Liver (tissue), 9 donors: Measurements from ENCODE around the gene CNOT10. TPM values are rescaled to one million over a fixed set of nuclear protein-coding genes. Genes with fewer than 3 reads are reported as not detected.

ENCODE experiments used
- DNase-seq: peaks from one replicate; pipeline ENCODE4 v3.0.0-alpha.2; 2017; ENCODE audit warnings: low spot score
- H3K27ac ChIP-seq, 2 donors: one replicate each; pipeline ENCODE4 v1.7.0; 2013; ENCODE audit warnings: inconsistent platforms in 2 of 2, low read length in 2 of 2, control low read depth in 1 of 2, low read depth in 1 of 2, mild to moderate bottlenecking in 1 of 2
- H3K27me3 ChIP-seq, 4 donors: one replicate each; pipeline versions ENCODE4 v1.6.1 to v1.7.0; 2013; ENCODE audit warnings: low read length in 3 of 4, inconsistent platforms in 1 of 4, mild to moderate bottlenecking in 1 of 4, moderate library complexity in 1 of 4; ENCODE audit not compliant: control insufficient read depth in 4 of 4, insufficient read depth in 4 of 4
- H3K36me3 ChIP-seq, 4 donors: one replicate each; pipeline versions ENCODE4 v1.6.1 to v1.7.0; 2013; ENCODE audit warnings: low read length in 3 of 4, mild to moderate bottlenecking in 3 of 4, low read depth in 1 of 4, moderate library complexity in 1 of 4; ENCODE audit not compliant: control insufficient read depth in 4 of 4, insufficient read depth in 3 of 4
- H3K4me1 ChIP-seq, 4 donors: one replicate each; pipeline versions ENCODE4 v1.6.1 to v1.7.0; 2013; ENCODE audit warnings: low read length in 3 of 4, mild to moderate bottlenecking in 3 of 4, moderate library complexity in 1 of 4; ENCODE audit not compliant: control insufficient read depth in 4 of 4, insufficient read depth in 4 of 4
- H3K4me3 ChIP-seq, 3 donors: one replicate each; pipeline versions ENCODE4 v1.6.1 to v1.7.0; 2013; ENCODE audit warnings: low read length in 3 of 3, control low read depth in 1 of 3, low read depth in 1 of 3, mild to moderate bottlenecking in 1 of 3
- H3K9ac ChIP-seq, 2 donors: one replicate each; pipeline ENCODE4 v1.7.0; 2013; ENCODE audit warnings: low read length in 2 of 2, mild to moderate bottlenecking in 2 of 2, moderate library complexity in 2 of 2, control low read depth in 1 of 2, low read depth in 1 of 2
- H3K9me3 ChIP-seq, 4 donors: one replicate each; pipeline versions ENCODE4 v1.6.1 to v1.7.0; 2013; ENCODE audit warnings: low read length in 3 of 4; ENCODE audit not compliant: control insufficient read depth in 4 of 4
- ATF3 ChIP-seq: IDR thresholded peaks from 2 replicates; pipeline ENCODE4 v1.6.1; 2016; ENCODE audit warnings: antibody characterized with exemption
- CTCF ChIP-seq: fragments of 150-350 bp; IDR thresholded peaks from 2 replicates; pipeline ENCODE4 v1.5.1; 2017; ENCODE audit warnings: improper control_type of control experiment, low read depth, low read length; ENCODE audit not compliant: missing input control
- EGR1 ChIP-seq, 2 donors: IDR thresholded peaks; 2 replicates each; pipeline ENCODE4 v1.6.1; 2016 to 2018; ENCODE audit warnings: antibody characterized with exemption in 2 of 2, low read depth in 2 of 2
- FOXA1 ChIP-seq: IDR thresholded peaks from 2 replicates; pipeline ENCODE4 v1.6.1; 2016; ENCODE audit warnings: antibody characterized with exemption
- FOXA2 ChIP-seq: IDR thresholded peaks from 2 replicates; pipeline ENCODE4 v1.6.1; 2016; ENCODE audit warnings: antibody characterized with exemption
- GABPA ChIP-seq, 2 donors: IDR thresholded peaks in 1 of 2; conservative IDR thresholded peaks in 1 of 2; 2 replicates each; pipeline ENCODE4 v1.6.1; 2016; ENCODE audit warnings: antibody characterized with exemption in 2 of 2, mild to moderate bottlenecking in 1 of 2, moderate library complexity in 1 of 2
- HNF4A ChIP-seq, 2 donors: conservative IDR thresholded peaks; 2 replicates each; pipeline ENCODE4 v1.6.1; 2016; ENCODE audit warnings: antibody characterized with exemption in 2 of 2, mild to moderate bottlenecking in 2 of 2
- HNF4G ChIP-seq: IDR thresholded peaks from 2 replicates; pipeline ENCODE4 v1.6.1; 2016; ENCODE audit warnings: antibody characterized with exemption
- JUND ChIP-seq, 2 donors: IDR thresholded peaks; 2 replicates each; pipeline ENCODE4 v1.6.1; 2016; ENCODE audit warnings: antibody characterized with exemption in 2 of 2
- MAX ChIP-seq: IDR thresholded peaks from 2 replicates; pipeline ENCODE4 v1.6.1; 2016; ENCODE audit warnings: antibody characterized with exemption
- NR2F2 ChIP-seq: IDR thresholded peaks from 2 replicates; pipeline ENCODE4 v1.6.1; 2016; ENCODE audit warnings: antibody characterized with exemption
- RAD21 ChIP-seq, 2 donors: IDR thresholded peaks; 2 replicates each; pipeline ENCODE4 v1.6.1; 2016; ENCODE audit warnings: antibody characterized with exemption in 2 of 2, mild to moderate bottlenecking in 2 of 2
- REST ChIP-seq: IDR thresholded peaks from 2 replicates; pipeline ENCODE4 v1.6.1; 2016; ENCODE audit warnings: antibody characterized with exemption, mild to moderate bottlenecking
- RXRA ChIP-seq, 2 donors: IDR thresholded peaks; 2 replicates each; pipeline ENCODE4 v1.6.1; 2017 to 2018; ENCODE audit warnings: antibody characterized with exemption in 2 of 2, mild to moderate bottlenecking in 1 of 2
- SP1 ChIP-seq: IDR thresholded peaks from 2 replicates; pipeline ENCODE4 v1.6.1; 2018; ENCODE audit warnings: antibody characterized with exemption, mild to moderate bottlenecking
- TAF1 ChIP-seq: conservative IDR thresholded peaks from 2 replicates; pipeline ENCODE4 v1.6.1; 2016; ENCODE audit warnings: antibody characterized with exemption, mild to moderate bottlenecking
- YY1 ChIP-seq: IDR thresholded peaks from 2 replicates; pipeline ENCODE4 v1.6.1; 2016; ENCODE audit warnings: antibody characterized with exemption, mild to moderate bottlenecking
- WGBS: extraction: QIAGEN DNeasy Blood & Tissue Kit; methylation state at CpG from one replicate; pipeline ENCODE4 v1.1.7; 2013; 5-methylcytosine and 5-hydroxymethylcytosine counted together
- polyA plus RNA-seq, 2 donors: library from polyadenylated mRNA; stranded (reverse) in 1 of 2; unstranded in 1 of 2; fragments of 200-250 nt in 1 of 2; fragments of >200 nt in 1 of 2; fragmentation: Nextera tagmentation in 1 of 2; extraction: Ambion mirVana in 1 of 2; gene quantifications; one replicate each; pipeline versions ENCODE4 v1.2.1 to v1.2.3, GENCODE V29; 2013 to 2015
- total RNA-seq, 2 donors: library from RNA; depleted of rRNA; stranded (reverse); fragments of >200 nt; gene quantifications; one replicate each; pipeline ENCODE4 v1.2.3, GENCODE V29; 2014
- donor health status: healthy.
- donor health status: healthy.
- donor health status: healthy.
- donor health status: healthy.
- donor health status: healthy.

CNOT10 gene
- total and polyA plus RNA-seq, 4 donors, result 6.7 to 19.6 (median 11.1) TPM

- DNase-seq, result no peak
- no peak overlapping the region for H3K9ac ChIP-seq
- no peak for TF ChIP-seq FOXA2
- TF ChIP-seq RXRA (IDR thresholded peaks at IDR 0.05), result no peak
- no peak for TF ChIP-seq ATF3
- no peak for TF ChIP-seq YY1
- TF ChIP-seq JUND (IDR thresholded peaks at IDR 0.05), result no peak
- TF ChIP-seq GABPA (IDR thresholded peaks at IDR 0.05 in 1 of 2, conservative IDR thresholded peaks at IDR 0.05 in 1 of 2), result no peak
- no peak for TF ChIP-seq EGR1 (IDR thresholded peaks at IDR 0.05; ENCODE audit: low read depth in 2 of 2)
- TF ChIP-seq SP1, result no peak
- TF ChIP-seq FOXA1, result no peak
- TF ChIP-seq NR2F2, result no peak
- H3K27ac ChIP-seq, result no peak overlapping the region
- no peaks in the 10 kb centered on the region for H3K27me3 ChIP-seq
- peaks cover 2 to 13% (median 4%) of the 10 kb centered on the region in 4 donors for H3K36me3 ChIP-seq
- H3K4me3 ChIP-seq, result no peak overlapping the region
- no peaks in the 10 kb centered on the region for H3K4me1 ChIP-seq
- WGBS, result 97% methylated on average over 3 of the region's 3 CpGs
- H3K9me3 ChIP-seq, result no peaks in the 10 kb centered on the region
These were observed 24.4 kb downstream of the CNOT10 start for GRCh38 chr3:32709346-32709745.

GRCh38 chr3:32712506-32713055 is 27.6 kb downstream of the CNOT10 start:
- TF ChIP-seq JUND (IDR thresholded peaks at IDR 0.05) (no peak), GABPA (IDR thresholded peaks at IDR 0.05 in 1 of 2, conservative IDR thresholded peaks at IDR 0.05 in 1 of 2) (no peak), SP1 (no peak), EGR1 (IDR thresholded peaks at IDR 0.05; ENCODE audit: low read depth in 2 of 2) (no peak), REST (no peak)
- WGBS, result 100% methylated on average over 1 of the region's 1 CpG
- no peak overlapping the region for H3K27ac ChIP-seq
- H3K9ac ChIP-seq, result no peak overlapping the region
- H3K4me1 ChIP-seq, result no peaks in the 10 kb centered on the region
- H3K9me3 ChIP-seq, result no peaks in the 10 kb centered on the region
- DNase-seq, result no peak
- H3K27me3 ChIP-seq, result no peaks in the 10 kb centered on the region
- H3K4me3 ChIP-seq, result no peak overlapping the region
- H3K36me3 ChIP-seq, result peaks cover 2 to 25% (median 6%) of the 10 kb centered on the region in 4 donors

GRCh38 chr3:32713181-32713580 is 28.2 kb downstream of the CNOT10 start:
- Histone ChIP-seq H3K27ac (no peak overlapping the region), H3K9me3 (no peaks in the 10 kb centered on the region), H3K36me3 (peaks cover 2 to 25% (median 8%) of the 10 kb centered on the region in 4 donors), H3K27me3 (no peaks in the 10 kb centered on the region), H3K4me3 (no peak overlapping the region), H3K4me1 (no peaks in the 10 kb centered on the region), H3K9ac (no peak overlapping the region)
- DNase-seq, result no peak
- no peak for TF ChIP-seq YY1
- TF ChIP-seq TAF1, result no peak
- no peak for TF ChIP-seq ATF3
- no peak for TF ChIP-seq REST
- no peak for TF ChIP-seq FOXA2
- TF ChIP-seq NR2F2, result no peak
- no peak for TF ChIP-seq MAX
- no peak for TF ChIP-seq HNF4A (conservative IDR thresholded peaks at IDR 0.05)
- no peak for TF ChIP-seq CTCF
- TF ChIP-seq RAD21 (IDR thresholded peaks at IDR 0.05), result no peak
- no peak for TF ChIP-seq HNF4G
- no peak for TF ChIP-seq SP1
- TF ChIP-seq JUND (IDR thresholded peaks at IDR 0.05), result no peak
- TF ChIP-seq FOXA1, result no peak
- TF ChIP-seq GABPA (IDR thresholded peaks at IDR 0.05 in 1 of 2, conservative IDR thresholded peaks at IDR 0.05 in 1 of 2), result no peak
- TF ChIP-seq RXRA (IDR thresholded peaks at IDR 0.05), result no peak
